Mammary epithelial cell (primary cell): ENCODE measurements around the gene TRDMT1.

Experiments
- EZH2 ChIP-seq: IDR thresholded peaks from 2 replicates; pipeline ENCODE4 v1.6.1; 2012; ENCODE audit warnings: low read length, inconsistent platforms, borderline replicate concordance
- TF ChIP-seq, protein P1 (sequence below), 2 donors: IDR thresholded peaks in 1 of 2; conservative IDR thresholded peaks in 1 of 2; 2 replicates each; pipeline ENCODE4 v1.5.1; 2011 to 2012; ENCODE audit warnings: inconsistent platforms in 2 of 2, low read length in 2 of 2, mild to moderate bottlenecking in 2 of 2, control low read depth in 1 of 2, low read depth in 1 of 2; ENCODE audit not compliant: insufficient read depth in 1 of 2; ENCODE audit errors: extremely low read depth in 1 of 2

DNA sequence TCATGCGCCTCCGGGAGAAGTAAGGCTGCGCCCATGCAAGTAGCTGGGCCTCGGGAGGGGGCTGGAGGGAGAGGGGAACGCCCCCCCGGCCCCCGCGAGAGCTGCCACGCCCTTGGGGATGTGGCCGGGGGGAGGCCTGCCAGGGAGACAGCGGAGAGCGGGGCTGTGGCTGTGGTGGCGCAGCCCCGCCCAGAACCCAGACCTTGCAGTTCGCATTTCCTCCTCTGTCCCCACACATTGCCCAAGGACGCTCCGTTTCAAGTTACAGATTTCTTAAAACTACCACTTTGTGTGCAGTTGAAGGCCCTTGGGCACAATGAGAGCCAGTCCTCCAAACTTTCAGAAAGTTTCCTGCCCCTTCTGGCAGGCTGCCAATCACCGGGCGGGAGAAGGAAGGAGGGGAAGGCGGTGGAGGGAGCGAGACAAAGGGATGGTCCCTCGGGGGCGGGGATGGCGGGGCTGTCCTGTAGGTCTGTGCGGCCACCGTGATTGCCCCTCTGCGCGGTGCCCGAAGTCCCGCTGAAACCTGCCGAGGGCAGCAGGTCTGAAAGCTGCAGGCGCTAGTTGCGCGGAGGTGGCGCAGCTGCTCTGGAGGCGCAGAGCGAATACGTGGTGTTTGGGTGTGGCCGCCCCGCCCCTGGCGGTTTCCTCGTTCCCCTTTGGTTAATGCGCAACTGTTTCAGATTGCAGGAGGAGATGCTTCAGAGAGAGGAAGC, 28.7 kb upstream of the TRDMT1 start:
- TF ChIP-seq EZH2: no peak
- TF ChIP-seq, protein P1, sequence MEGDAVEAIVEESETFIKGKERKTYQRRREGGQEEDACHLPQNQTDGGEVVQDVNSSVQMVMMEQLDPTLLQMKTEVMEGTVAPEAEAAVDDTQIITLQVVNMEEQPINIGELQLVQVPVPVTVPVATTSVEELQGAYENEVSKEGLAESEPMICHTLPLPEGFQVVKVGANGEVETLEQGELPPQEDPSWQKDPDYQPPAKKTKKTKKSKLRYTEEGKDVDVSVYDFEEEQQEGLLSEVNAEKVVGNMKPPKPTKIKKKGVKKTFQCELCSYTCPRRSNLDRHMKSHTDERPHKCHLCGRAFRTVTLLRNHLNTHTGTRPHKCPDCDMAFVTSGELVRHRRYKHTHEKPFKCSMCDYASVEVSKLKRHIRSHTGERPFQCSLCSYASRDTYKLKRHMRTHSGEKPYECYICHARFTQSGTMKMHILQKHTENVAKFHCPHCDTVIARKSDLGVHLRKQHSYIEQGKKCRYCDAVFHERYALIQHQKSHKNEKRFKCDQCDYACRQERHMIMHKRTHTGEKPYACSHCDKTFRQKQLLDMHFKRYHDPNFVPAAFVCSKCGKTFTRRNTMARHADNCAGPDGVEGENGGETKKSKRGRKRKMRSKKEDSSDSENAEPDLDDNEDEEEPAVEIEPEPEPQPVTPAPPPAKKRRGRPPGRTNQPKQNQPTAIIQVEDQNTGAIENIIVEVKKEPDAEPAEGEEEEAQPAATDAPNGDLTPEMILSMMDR (conservative IDR thresholded peaks at IDR 0.05 in 1 of 2, IDR thresholded peaks at IDR 0.05 in 1 of 2; ENCODE audit: extremely low read depth in 1 of 2, insufficient read depth in 1 of 2, low read depth in 1 of 2, low read length in 2 of 2): no peak
